GM23338 (cell line): ENCODE data around the gene NR2C2. TPM values are rescaled to one million over a fixed set of nuclear protein-coding genes. Genes with fewer than 3 reads are reported as not detected.

ENCODE experiments used
- ATAC-seq: fragments of 200-7000 bp; cut with Tn5 transposase; 3 replicates; pipeline ENCODE4 v1.9.1; 2020
- DNase-seq: peaks from one replicate; pipeline ENCODE4 v3.0.0-alpha.2; 2015; ENCODE audit warnings: low spot score
- H2AFZ ChIP-seq: fragments of 200-600 bp; sonication (generic); 2 replicates; pipeline ENCODE4 v1.8.0; 2016; ENCODE audit warnings: antibody characterized with exemption, mild to moderate bottlenecking, moderate library complexity
- H3F3A ChIP-seq: fragments of 200-600 bp; sonication (generic); replicated peaks from 2 replicates; pipeline ENCODE4 v1.8.0; 2017; ENCODE audit warnings: antibody characterized with exemption, mixed run types, low read depth
- H3K27ac ChIP-seq: fragments of 200-600 bp; sonication (generic); 2 replicates; pipeline ENCODE4 v1.6.1; 2016; ENCODE audit warnings: low read depth
- H3K27me3 ChIP-seq: fragments of 200-600 bp; sonication (generic); 2 replicates; pipeline ENCODE4 v1.8.0; 2016; ENCODE audit warnings: mild to moderate bottlenecking, mixed run types, moderate library complexity; ENCODE audit not compliant: insufficient read depth
- H3K36me3 ChIP-seq: fragments of 200-600 bp; sonication (generic); 2 replicates; pipeline ENCODE4 v1.8.0; 2016; ENCODE audit warnings: mild to moderate bottlenecking; ENCODE audit not compliant: insufficient read depth
- H3K4me1 ChIP-seq: fragments of 200-600 bp; sonication (generic); 2 replicates; pipeline ENCODE4 v1.8.0; 2016; ENCODE audit warnings: mild to moderate bottlenecking, moderate library complexity; ENCODE audit not compliant: insufficient read depth
- H3K4me2 ChIP-seq: fragments of 200-600 bp; sonication (generic); 2 replicates; pipeline ENCODE4 v1.7.1; 2017; ENCODE audit warnings: mixed run types
- H3K4me3 ChIP-seq: fragments of 200-600 bp; sonication (generic); 2 replicates; pipeline ENCODE4 v1.6.1; 2016; ENCODE audit warnings: mixed run types
- H3K79me2 ChIP-seq: fragments of 200-600 bp; sonication (generic); replicated peaks from 2 replicates; pipeline ENCODE4 v1.8.0; 2017; ENCODE audit warnings: mild to moderate bottlenecking; ENCODE audit not compliant: insufficient read depth
- H3K9me2 ChIP-seq: fragments of 200-600 bp; sonication (generic); 2 replicates; pipeline ENCODE4 v1.8.0; 2017; ENCODE audit not compliant: insufficient read depth
- H4K20me1 ChIP-seq: fragments of 200-600 bp; sonication (generic); replicated peaks from 2 replicates; pipeline ENCODE4 v1.8.0; 2017; ENCODE audit warnings: mild to moderate bottlenecking; ENCODE audit not compliant: insufficient read depth
- H3K27ac Mint-ChIP-seq: 2 replicates; pipeline ENCODE4 v1.8.0; 2020; ENCODE audit warnings: inconsistent platforms, mild to moderate bottlenecking, moderate library complexity, mixed read lengths
- H3K27me3 Mint-ChIP-seq: 3 replicates; pipeline ENCODE4 v1.8.0; 2022; ENCODE audit warnings: low read depth, mild to moderate bottlenecking, moderate library complexity, mixed read lengths, inconsistent platforms; ENCODE audit not compliant: insufficient read depth, poor library complexity
- H3K36me3 Mint-ChIP-seq: 3 replicates; pipeline ENCODE4 v1.8.0; 2021; ENCODE audit warnings: low read depth, mild to moderate bottlenecking, inconsistent platforms, moderate library complexity, mixed read lengths
- H3K4me1 Mint-ChIP-seq: 3 replicates; pipeline ENCODE4 v1.8.0; 2020; ENCODE audit warnings: mild to moderate bottlenecking, inconsistent platforms, mixed read lengths
- H3K4me3 Mint-ChIP-seq: 3 replicates; pipeline ENCODE4 v1.8.0; 2021; ENCODE audit warnings: moderate library complexity, mild to moderate bottlenecking, inconsistent platforms, mixed read lengths
- H3K9me3 Mint-ChIP-seq: 3 replicates; pipeline ENCODE4 v1.8.0; 2020; ENCODE audit warnings: moderate library complexity, mild to moderate bottlenecking, inconsistent platforms, mixed read lengths
- CREB1 ChIP-seq: fragments of 250-450 bp; sonication (Bioruptor Pico); IDR thresholded peaks from 2 replicates; pipeline ENCODE4 v1.5.0; 2020; ENCODE audit warnings: low read depth, mild to moderate bottlenecking, moderate library complexity
- CTCF ChIP-seq, 2 experiments: fragments of 200-600 bp in 1 of 2; sonication (generic) in 1 of 2; conservative IDR thresholded peaks; 2 replicates each; pipeline versions ENCODE4 v1.5.1 to v1.6.1; 2016 to 2017; ENCODE audit warnings: antibody characterized with exemption in 2 of 2, low read depth in 2 of 2, mild to moderate bottlenecking in 2 of 2, moderate library complexity in 1 of 2
- ETS1 ChIP-seq: IDR thresholded peaks from 2 replicates; pipeline ENCODE4 v1.6.1; 2016; ENCODE audit warnings: antibody characterized with exemption
- EZH2 ChIP-seq: fragments of 200-600 bp; sonication (generic); IDR thresholded peaks from one replicate; pipeline ENCODE4 v1.8.0; 2017; ENCODE audit warnings: antibody characterized with exemption, mild to moderate bottlenecking, low read depth; ENCODE audit not compliant: unreplicated experiment
- EZH2phosphoT487 ChIP-seq: fragments of 200-600 bp; sonication (generic); IDR thresholded peaks from one replicate; pipeline ENCODE4 v1.8.1; 2018; ENCODE audit warnings: antibody characterized with exemption; ENCODE audit not compliant: unreplicated experiment
- JUNB ChIP-seq: IDR thresholded peaks from one replicate; pipeline ENCODE4 v1.6.1; 2016; ENCODE audit warnings: antibody characterized with exemption; ENCODE audit not compliant: unreplicated experiment
- NANOG ChIP-seq: IDR thresholded peaks from 2 replicates; pipeline ENCODE4 v1.6.1; 2016; ENCODE audit warnings: antibody characterized with exemption, borderline replicate concordance
- POLR2AphosphoS5 ChIP-seq: IDR thresholded peaks from 2 replicates; pipeline ENCODE4 v1.6.1; 2016; ENCODE audit warnings: antibody characterized with exemption, low read depth
- REST ChIP-seq: IDR thresholded peaks from one replicate; pipeline ENCODE4 v1.6.1; 2018; ENCODE audit warnings: antibody characterized with exemption; ENCODE audit not compliant: unreplicated experiment
- STAT1 ChIP-seq: IDR thresholded peaks from one replicate; pipeline ENCODE4 v1.6.1; 2016; ENCODE audit warnings: antibody characterized with exemption; ENCODE audit not compliant: unreplicated experiment
- ZNF114 ChIP-seq: fragments of 250-450 bp; sonication (Bioruptor Pico); IDR thresholded peaks from 2 replicates; pipeline ENCODE4 v1.5.0; 2020; ENCODE audit warnings: mild to moderate bottlenecking, moderate library complexity
- ZNF331 ChIP-seq: fragments of 250-450 bp; sonication (Bioruptor Pico); IDR thresholded peaks from 2 replicates; pipeline ENCODE4 v1.5.0; 2020; ENCODE audit warnings: low read depth, mild to moderate bottlenecking, moderate library complexity
- ZNF462 ChIP-seq: fragments of 250-450 bp; sonication (Bioruptor Pico); IDR thresholded peaks from 2 replicates; pipeline ENCODE4 v1.5.0; 2020; ENCODE audit warnings: mild to moderate bottlenecking, moderate library complexity
- polyA plus RNA-seq: library from polyadenylated mRNA; unstranded; fragments of >200 nt; fragmentation: Nextera tagmentation; extraction: Ambion mirVana; gene quantifications from 2 replicates; pipeline ENCODE4 v1.2.1, GENCODE V29; 2016
- total RNA-seq: library from RNA; depleted of rRNA; stranded (reverse); fragments of >200 nt; shearing (Covaris generic); gene quantifications from 2 replicates; pipeline ENCODE4 v1.2.3, GENCODE V29; 2014

The NR2C2 gene
- total and polyA plus RNA-seq, 2 experiments from 2014 or later, result 12.0 to 57.2 TPM

- H3K4me2 ChIP-seq, result no peak overlapping the region
- H3K27ac Mint-ChIP-seq, result no peak overlapping the region
- H3K36me3 ChIP-seq, result no peaks in the 10 kb centered on the region; the same call in 1 of the 2 replicates
- H3K36me3 Mint-ChIP-seq, result 0 out of 3 replicates have a peak, but pooled peaks cover 5% of the 10 kb centered on the region
- ATAC-seq (no peak), DNase-seq (no peak)
- peaks cover 16% of the 10 kb centered on the region for H3K4me1 ChIP-seq
- H3F3A ChIP-seq, result no peaks in the 10 kb centered on the region
- no peaks in the 10 kb centered on the region for H3K9me2 ChIP-seq
- H4K20me1 ChIP-seq, result peaks cover 40% of the 10 kb centered on the region
- H3K27me3 Mint-ChIP-seq, result peaks cover 3% of the 10 kb centered on the region
- peaks cover 100% of the 10 kb centered on the region for H3K79me2 ChIP-seq
- H3K4me1 Mint-ChIP-seq, result peaks cover 23% of the 10 kb centered on the region
- no peaks in the 10 kb centered on the region for H3K9me3 Mint-ChIP-seq
- no peak overlapping the region for H2AFZ ChIP-seq
- no peak for TF ChIP-seq ETS1
- TF ChIP-seq CTCF (conservative IDR thresholded peaks at IDR 0.05; ENCODE audit: low read depth in 2 of 2), result no peak
- no peak for TF ChIP-seq REST
- no peak for TF ChIP-seq ZNF114
- no peak for TF ChIP-seq ZNF331 (CRISPR knock-in tag)
- TF ChIP-seq JUNB, result no peak
- no peak for TF ChIP-seq STAT1
- TF ChIP-seq POLR2AphosphoS5, result no peak
- TF ChIP-seq NANOG, result no peak
- TF ChIP-seq CREB1 (CRISPR knock-in tag), result no peak
- no peak for TF ChIP-seq EZH2
- no peak for TF ChIP-seq EZH2phosphoT487
- no peak for TF ChIP-seq ZNF462 (CRISPR knock-in tag)
- no peak overlapping the region for H3K27ac ChIP-seq
- H3K4me3 ChIP-seq, result no peak overlapping the region
- H3K4me3 Mint-ChIP-seq, result no peak overlapping the region
- H3K27me3 ChIP-seq, result no peaks in the 10 kb centered on the region
Observed at GRCh38 chr3:14957925-14958324, 10.5 kb downstream of the NR2C2 start.
